GM12873 (cell line): ENCODE data around the gene WHRN.

Experiments used
- TF ChIP-seq, protein P1 (sequence below): IDR thresholded peaks from 2 replicates; pipeline ENCODE4 v1.5.1; 2012; ENCODE audit warnings: low read depth, mild to moderate bottlenecking, moderate library complexity, low read length, control low read depth; ENCODE audit not compliant: insufficient read depth; ENCODE audit errors: missing control alignments

The WHRN gene

GRCh38 chr9:114524247-114524681 is 19.0 kb upstream of the WHRN start:
- TF ChIP-seq, protein P1, sequence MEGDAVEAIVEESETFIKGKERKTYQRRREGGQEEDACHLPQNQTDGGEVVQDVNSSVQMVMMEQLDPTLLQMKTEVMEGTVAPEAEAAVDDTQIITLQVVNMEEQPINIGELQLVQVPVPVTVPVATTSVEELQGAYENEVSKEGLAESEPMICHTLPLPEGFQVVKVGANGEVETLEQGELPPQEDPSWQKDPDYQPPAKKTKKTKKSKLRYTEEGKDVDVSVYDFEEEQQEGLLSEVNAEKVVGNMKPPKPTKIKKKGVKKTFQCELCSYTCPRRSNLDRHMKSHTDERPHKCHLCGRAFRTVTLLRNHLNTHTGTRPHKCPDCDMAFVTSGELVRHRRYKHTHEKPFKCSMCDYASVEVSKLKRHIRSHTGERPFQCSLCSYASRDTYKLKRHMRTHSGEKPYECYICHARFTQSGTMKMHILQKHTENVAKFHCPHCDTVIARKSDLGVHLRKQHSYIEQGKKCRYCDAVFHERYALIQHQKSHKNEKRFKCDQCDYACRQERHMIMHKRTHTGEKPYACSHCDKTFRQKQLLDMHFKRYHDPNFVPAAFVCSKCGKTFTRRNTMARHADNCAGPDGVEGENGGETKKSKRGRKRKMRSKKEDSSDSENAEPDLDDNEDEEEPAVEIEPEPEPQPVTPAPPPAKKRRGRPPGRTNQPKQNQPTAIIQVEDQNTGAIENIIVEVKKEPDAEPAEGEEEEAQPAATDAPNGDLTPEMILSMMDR, result no peak

GRCh38 chr9:114522847-114523246 is 17.6 kb upstream of the WHRN start:
- TF ChIP-seq, protein P1, result no peak

GRCh38 chr9:114522286-114522685 is 17.0 kb upstream of the WHRN start:
- TF ChIP-seq, protein P1, result no peak

DNA sequence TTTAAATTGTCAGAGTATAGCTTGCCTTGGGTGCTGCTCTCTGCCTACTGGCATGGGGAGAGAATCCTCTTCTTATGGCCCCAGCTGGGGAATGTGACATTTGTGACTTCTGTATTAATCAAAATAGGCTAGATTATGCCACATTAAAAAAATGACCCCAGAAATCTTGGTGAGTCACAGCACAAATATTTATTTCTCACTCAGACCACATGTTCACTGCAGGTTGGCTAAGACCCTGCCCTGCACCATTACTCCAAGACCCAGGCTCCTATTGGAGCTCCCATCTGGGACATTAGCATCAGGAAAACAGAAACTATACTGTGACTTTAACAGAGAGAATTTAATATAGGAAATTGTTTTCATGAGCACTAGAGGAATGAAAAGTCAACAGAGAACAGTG is 16.6 kb upstream of the WHRN start:
- TF ChIP-seq, protein P1, result no peak

GRCh38 chr9:114518599-114519022 is 13.3 kb upstream of the WHRN start:
- TF ChIP-seq, protein P1, result no peak

DNA sequence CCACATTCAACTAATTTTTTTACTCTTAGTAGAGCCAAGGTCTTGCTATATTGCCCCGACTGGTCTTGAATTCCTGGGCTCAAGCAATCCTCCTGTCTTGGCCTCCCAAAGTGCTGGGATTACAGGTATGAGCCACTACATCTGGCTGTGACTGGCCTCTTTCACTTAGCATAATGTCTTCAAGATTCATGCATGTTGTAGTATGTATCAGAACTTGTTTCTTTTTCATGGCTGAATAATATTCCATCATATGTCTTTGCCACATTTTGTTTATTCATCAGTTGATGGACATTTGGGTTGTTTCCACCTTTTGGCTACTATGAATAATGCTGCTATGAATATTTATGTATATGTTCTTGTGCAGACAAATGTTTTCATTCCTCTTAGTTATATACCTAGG is 12.8 kb upstream of the WHRN start:
- TF ChIP-seq, protein P1, result no peak

DNA sequence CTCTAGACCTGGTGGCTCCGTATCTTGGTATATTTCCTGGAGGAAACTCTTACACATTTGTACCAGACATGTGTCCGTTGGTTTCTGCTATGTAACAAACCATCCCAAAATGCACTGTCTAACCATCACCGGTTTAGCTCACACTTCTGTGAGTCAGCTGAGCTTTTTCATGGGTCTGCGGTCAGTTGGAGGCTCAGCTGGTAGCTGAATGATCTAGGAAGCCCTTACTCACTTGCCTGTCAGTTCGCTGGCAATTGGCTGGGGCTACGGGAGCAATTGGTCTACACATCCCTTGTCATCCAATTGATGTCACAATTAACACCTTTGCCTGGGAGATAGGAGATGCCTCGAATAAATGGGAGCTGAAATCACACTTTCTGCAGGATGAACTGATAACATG is 11.6 kb upstream of the WHRN start:
- TF ChIP-seq, protein P1, result no peak
